GM12801 (cell line): Measurements from ENCODE around the gene HNRNPM.

Experiments used
- CTCF ChIP-seq: IDR thresholded peaks from one replicate; pipeline ENCODE4 v1.5.1; 2011; ENCODE audit warnings: control low read depth; ENCODE audit not compliant: insufficient read length; ENCODE audit errors: extremely low read depth

The HNRNPM gene

GRCh38 chr19:8503510-8503909 lies 58.7 kb downstream of the HNRNPM start:
- no peak for TF ChIP-seq CTCF

- no peak for TF ChIP-seq CTCF
Measured at GRCh38 chr19:8504171-8504570, 59.4 kb downstream of the HNRNPM start.

- no peak for TF ChIP-seq CTCF
Measured at GRCh38 chr19:8504919-8505318, 60.1 kb downstream of the HNRNPM start.

GRCh38 chr19:8505680-8506401 lies 61.1 kb downstream of the HNRNPM start:
- TF ChIP-seq CTCF = no peak

GRCh38 chr19:8506402-8506957 lies 61.7 kb downstream of the HNRNPM start:
- no peak for TF ChIP-seq CTCF

- TF ChIP-seq CTCF = no peak
Measured at GRCh38 chr19:8510589-8511115, 65.9 kb downstream of the HNRNPM start.

GRCh38 chr19:8511573-8512101 lies 66.9 kb downstream of the HNRNPM start:
- TF ChIP-seq CTCF = no peak
